HCT116 (cell line): ENCODE results near the gene MSI2. TPM values are rescaled to one million over a fixed set of nuclear protein-coding genes. Genes with fewer than 3 reads are reported as not detected.

Source experiments
- ATAC-seq: fragments of 200-7000 bp; cut with Tn5 transposase; 2 replicates; pipeline ENCODE4 v1.9.1; 2020; ENCODE audit warnings: mild to moderate bottlenecking, moderate library complexity
- BruUV-seq: library from RNA; stranded (reverse); fragments of 400-500 nt; replicated peaks from 2 replicates; lab custom pipeline; 2021; lab: Mats Ljungman, UMichigan
- CTCF ChIA-PET: fragments of 300-600 bp; sonication (Branson Sonifier 250); formaldehyde crosslinking; loops from one replicate; lab custom pipeline; 2021; ENCODE audit warnings: antibody characterized with exemption; lab: Charles Lee
- POLR2A ChIA-PET: fragments of 300-600, 350-600 bp; sonication (Branson Sonifier 250); formaldehyde crosslinking; loops from one replicate; lab custom pipeline; 2021; ENCODE audit warnings: antibody characterized with exemption; lab: Charles Lee
- RAD21 ChIA-PET, 2 experiments: fragments of 300-600 bp; sonication (Branson Sonifier 250); formaldehyde crosslinking; loops; one replicate each; lab custom pipeline; 2023; ENCODE audit warnings: low total read pairs in 2 of 2; ENCODE audit not compliant: uncharacterized antibody in 2 of 2, unreplicated experiment in 2 of 2, low non-redundant PET in 1 of 2; lab: Charles Lee
- DNase-seq: peaks from one replicate; pipeline ENCODE4 v3.0.0-alpha.2; 2010; ENCODE audit warnings: low read depth, low spot score
- H2AFZ ChIP-seq: fragments of 200-600 bp; shearing (Covaris generic), sonication (generic); 2 replicates; pipeline ENCODE4 v1.6.1; 2017; ENCODE audit warnings: low read depth, mixed run types, mixed read lengths, antibody characterized with exemption, low read length; ENCODE audit not compliant: poor library complexity, severe bottlenecking
- H3K27ac ChIP-seq: 2 replicates; pipeline ENCODE4 v1.5.1; 2012; ENCODE audit warnings: low read depth, low read length
- H3K27me3 ChIP-seq: fragments of 200-600 bp; sonication (generic); 2 replicates; pipeline ENCODE4 v1.6.1; 2016; ENCODE audit warnings: mixed run types, low read length, mixed read lengths; ENCODE audit not compliant: insufficient read depth
- H3K36me3 ChIP-seq, 2 experiments: fragments of 200-500 bp in 1 of 2; fragments of 200-600 bp in 1 of 2; sonication (Bioruptor generic) in 1 of 2; sonication (generic) in 1 of 2; 2 replicates each; pipeline versions ENCODE4 v1.5.1 to v1.6.1; 2014 to 2016; ENCODE audit warnings: low read length in 2 of 2, inconsistent platforms in 1 of 2, mixed read lengths in 1 of 2, mixed run types in 1 of 2; ENCODE audit not compliant: insufficient read depth in 2 of 2, control insufficient read depth in 1 of 2
- H3K4me1 ChIP-seq, 2 experiments: fragments of 200-600 bp in 1 of 2; sonication (generic) in 1 of 2; 2 replicates each; pipeline versions ENCODE4 v1.5.1 to v1.6.1; 2012 to 2017; ENCODE audit warnings: low read length in 2 of 2, inconsistent platforms in 1 of 2, mild to moderate bottlenecking in 1 of 2, mixed read lengths in 1 of 2, mixed run types in 1 of 2, moderate library complexity in 1 of 2; ENCODE audit not compliant: insufficient read depth in 2 of 2, control insufficient read depth in 1 of 2
- H3K4me2 ChIP-seq: fragments of 200-600 bp; sonication (generic); 2 replicates; pipeline ENCODE4 v1.6.1; 2017; ENCODE audit warnings: mixed run types, low read length, mixed read lengths
- H3K4me3 ChIP-seq, 2 experiments: fragments of 200-600 bp in 1 of 2; sonication (generic) in 1 of 2; replicated peaks in 1 of 2; 2 replicates each; pipeline ENCODE4 v1.5.1; 2011 to 2016; ENCODE audit warnings: low read length in 2 of 2, control low read depth in 1 of 2, low read depth in 1 of 2, mild to moderate bottlenecking in 1 of 2, mixed read lengths in 1 of 2, mixed run types in 1 of 2
- H3K79me2 ChIP-seq: fragments of 200-600 bp; sonication (generic); 2 replicates; pipeline ENCODE4 v1.6.1; 2017; ENCODE audit warnings: mild to moderate bottlenecking, mixed run types, low read length, moderate library complexity, mixed read lengths; ENCODE audit not compliant: insufficient read depth
- H3K9ac ChIP-seq: fragments of 200-600 bp; sonication (generic); 2 replicates; pipeline ENCODE4 v1.6.1; 2016; ENCODE audit warnings: low read length, mixed read lengths
- H3K9me2 ChIP-seq: fragments of 200-600 bp; sonication (generic), shearing (Covaris generic); 2 replicates; pipeline ENCODE4 v1.6.1; 2017; ENCODE audit warnings: mixed run types, mild to moderate bottlenecking, moderate library complexity; ENCODE audit not compliant: insufficient read depth
- H3K9me3 ChIP-seq, 2 experiments: fragments of 200-500 bp in 1 of 2; fragments of 200-600 bp in 1 of 2; sonication (Bioruptor generic) in 1 of 2; sonication (generic) in 1 of 2; 2 replicates each; pipeline ENCODE4 v1.6.1; 2014 to 2017; ENCODE audit warnings: low read length in 2 of 2, mixed read lengths in 2 of 2, inconsistent platforms in 1 of 2, low read depth in 1 of 2, mild to moderate bottlenecking in 1 of 2, mixed run types in 1 of 2, moderate library complexity in 1 of 2; ENCODE audit not compliant: control insufficient read depth in 1 of 2, insufficient read depth in 1 of 2
- H4K20me1 ChIP-seq: fragments of 200-600 bp; sonication (generic), shearing (Covaris generic); 2 replicates; pipeline ENCODE4 v1.6.1; 2017; ENCODE audit warnings: mixed run types, mild to moderate bottlenecking, moderate library complexity; ENCODE audit not compliant: insufficient read depth
- ATF3 ChIP-seq: IDR thresholded peaks from 2 replicates; pipeline ENCODE4 v1.6.1; 2012
- CTCF ChIP-seq, 3 experiments: fragments of 200-600 bp in 1 of 3; sonication (generic) in 1 of 3; IDR thresholded peaks in 2 of 3; conservative IDR thresholded peaks in 1 of 3; 2 replicates each; pipeline ENCODE4 v1.5.1; 2012 to 2017; ENCODE audit warnings: low read depth in 2 of 3, low read length in 2 of 3, antibody characterized with exemption in 1 of 3, borderline replicate concordance in 1 of 3, control low read depth in 1 of 3, mild to moderate bottlenecking in 1 of 3, mixed read lengths in 1 of 3, mixed run types in 1 of 3, moderate library complexity in 1 of 3; ENCODE audit not compliant: insufficient read depth in 1 of 3
- EGR1 ChIP-seq: IDR thresholded peaks from 2 replicates; pipeline ENCODE4 v1.6.1; 2012; ENCODE audit warnings: low read depth
- ELF1 ChIP-seq: IDR thresholded peaks from 2 replicates; pipeline ENCODE4 v1.6.1; 2012; ENCODE audit warnings: low read depth, borderline replicate concordance
- FOSL1 ChIP-seq: IDR thresholded peaks from 2 replicates; pipeline ENCODE4 v1.6.1; 2012; ENCODE audit warnings: low read depth
- JUND ChIP-seq: IDR thresholded peaks from 2 replicates; pipeline ENCODE4 v1.6.1; 2012
- RAD21 ChIP-seq: IDR thresholded peaks from 2 replicates; pipeline ENCODE4 v1.6.1; 2012; ENCODE audit warnings: low read depth, mild to moderate bottlenecking
- REST ChIP-seq: IDR thresholded peaks from 2 replicates; pipeline ENCODE4 v1.6.1; 2012; ENCODE audit warnings: low read depth
- SP1 ChIP-seq: IDR thresholded peaks from 2 replicates; pipeline ENCODE4 v1.6.1; 2012; ENCODE audit warnings: low read depth
- YY1 ChIP-seq: IDR thresholded peaks from 2 replicates; pipeline ENCODE4 v1.6.1; 2011; ENCODE audit warnings: low read length, low read depth, moderate library complexity, mild to moderate bottlenecking; ENCODE audit not compliant: insufficient replicate concordance; ENCODE audit errors: extremely low read depth
- ZBTB33 ChIP-seq: IDR thresholded peaks from 2 replicates; pipeline ENCODE4 v1.6.1; 2011; ENCODE audit warnings: mild to moderate bottlenecking, low read length, moderate library complexity; ENCODE audit not compliant: insufficient replicate concordance; ENCODE audit errors: extremely low read depth
- ZFX ChIP-seq: fragments of 450-650 bp; IDR thresholded peaks from 2 replicates; pipeline ENCODE4 v1.6.1; 2017
- ZNF274 ChIP-seq: fragments of 200-500 bp; sonication (Bioruptor generic); IDR thresholded peaks from 2 replicates; pipeline ENCODE4 v1.6.1; 2014; ENCODE audit warnings: mild to moderate bottlenecking, low read depth, low read length, inconsistent platforms
- intact Hi-C: fragments of 100-400 bp; cut with micrococcal nuclease; formaldehyde crosslinking; loops from 2 replicates; pipeline ENCODE4 v1.10.0; 2022
- total RNA-seq: library from RNA; stranded (reverse); gene quantifications from one replicate; pipeline ENCODE4 v1.2.1, GENCODE V29; 2021; ENCODE audit not compliant: unreplicated experiment

The MSI2 gene
- total RNA-seq, 1 experiment from 2014 or later = 137 TPM

GRCh38 chr17:57630736-57631135, 374.4 kb downstream of the MSI2 start:
- H3K27ac ChIP-seq = no peak overlapping the region
- ATAC-seq (no peak), DNase-seq (no peak)
- BruUV-seq = no TSS peak
- RAD21 ChIA-PET = no interaction called here
- no peak overlapping the region for H3K4me2 ChIP-seq
- no peak for TF ChIP-seq JUND
- no peaks in the 10 kb centered on the region for H3K9me2 ChIP-seq
- H3K4me1 ChIP-seq = no peaks in the 10 kb centered on the region
- no peaks in the 10 kb centered on the region for H3K79me2 ChIP-seq
- no peak overlapping the region for H3K4me3 ChIP-seq
- H3K27me3 ChIP-seq = no peaks in the 10 kb centered on the region
- H3K9ac ChIP-seq = no peak overlapping the region
- no peaks in the 10 kb centered on the region for H4K20me1 ChIP-seq
- peaks cover 0 to 7% of the 10 kb centered on the region in 2 experiments; a peak in 1 of 4 replicates for H3K36me3 ChIP-seq
- CTCF ChIA-PET = no interaction called here
- POLR2A ChIA-PET = interaction anchor here (1.4 kb wide), 1 partner anchor 13 kb away, joined by 4 read pairs; no protein-coding TSS in a partner anchor
- intact Hi-C loops = no loop called here
- H3K9me3 ChIP-seq = no peaks in the 10 kb centered on the region
- no peak overlapping the region for H2AFZ ChIP-seq

GRCh38 chr17:57631871-57632270, 375.5 kb downstream of the MSI2 start:
- Histone ChIP-seq H3K9me3 (no peaks in the 10 kb centered on the region), H3K79me2 (no peaks in the 10 kb centered on the region), H3K27ac (no peak overlapping the region), H4K20me1 (no peaks in the 10 kb centered on the region), H3K4me2 (no peak overlapping the region), H3K9ac (no peak overlapping the region), H3K9me2 (no peaks in the 10 kb centered on the region), H3K27me3 (no peaks in the 10 kb centered on the region), H3K4me3 (no peak overlapping the region), H3K36me3 (peaks cover 0 to 7% of the 10 kb centered on the region in 2 experiments; a peak in 1 of 4 replicates), H2AFZ (no peak overlapping the region), H3K4me1 (no peaks in the 10 kb centered on the region)
- RAD21 ChIA-PET = no interaction called here
- TF ChIP-seq YY1 (no peak), CTCF (IDR thresholded peaks at IDR 0.05 in 2 of 3, conservative IDR thresholded peaks at IDR 0.05 in 1 of 3; ENCODE audit: borderline replicate concordance in 1 of 3, insufficient read depth in 1 of 3, low read depth in 2 of 3, low read length in 2 of 3) (no peak), FOSL1 (no peak), ELF1 (no peak), ZBTB33 (no peak), JUND (no peak), EGR1 (no peak), ATF3 (no peak), ZNF274 (no peak), RAD21 (no peak), ZFX (no peak), SP1 (no peak), REST (no peak)
- CTCF ChIA-PET = no interaction called here
- DNase-seq = no peak
- intact Hi-C loops = no loop called here
- no TSS peak for BruUV-seq
- POLR2A ChIA-PET = no interaction called here
- no peak for ATAC-seq
